ENCODE measurements around the gene MTFMT. TPM values are rescaled to one million over a fixed set of nuclear protein-coding genes. Genes with fewer than 3 reads are reported as not detected.
A peak's percentile ranks its signal among the peaks of the same experiment; 100 is the strongest.

The MTFMT gene
- total and polyA plus RNA-seq, 4 donors, result 6.8 to 14.7 (median 8.4) TPM

GRCh38 chr15:65069779-65070546, 40.5 kb upstream of the MTFMT start:
- TF ChIP-seq RAD21 (IDR thresholded peaks at IDR 0.05) (no peak), FOXA2 (IDR thresholded peaks at IDR 0.05) (no peak), YY1 (IDR thresholded peaks at IDR 0.05) (no peak), HNF4A (conservative IDR thresholded peaks at IDR 0.05) (no peak), GABPA (IDR thresholded peaks at IDR 0.05 in 1 of 2, conservative IDR thresholded peaks at IDR 0.05 in 1 of 2) (no peak), CTCF (IDR thresholded peaks at IDR 0.05; ENCODE audit: low read depth, low read length, missing input control) (no peak), FOXA1 (IDR thresholded peaks at IDR 0.05) (no peak)
- no peak overlapping the region for H3K27ac ChIP-seq (ENCODE audit: low read depth in 1 of 2, low read length in 2 of 2)
- H3K36me3 ChIP-seq (ENCODE audit: control insufficient read depth in 4 of 4, insufficient read depth in 3 of 4, low read depth in 1 of 4, low read length in 3 of 4), result no peaks in the 10 kb centered on the region
- H3K4me3 ChIP-seq (ENCODE audit: low read depth in 1 of 3, low read length in 3 of 3), result no peak overlapping the region
- H3K27me3 ChIP-seq (ENCODE audit: control insufficient read depth in 4 of 4, insufficient read depth in 4 of 4, low read length in 3 of 4), result no peaks in the 10 kb centered on the region
- 86% methylated on average over 5 of the region's 5 CpGs for WGBS
- H3K9ac ChIP-seq (ENCODE audit: low read depth in 1 of 2, low read length in 2 of 2), result no peak overlapping the region
- H3K4me1 ChIP-seq (ENCODE audit: control insufficient read depth in 4 of 4, insufficient read depth in 4 of 4, low read length in 3 of 4), result peaks cover 0 to 2% (median 0%) of the 10 kb centered on the region in 4 donors
- DNase-seq (ENCODE audit: low spot score), result no peak
- no peaks in the 10 kb centered on the region for H3K9me3 ChIP-seq (ENCODE audit: control insufficient read depth in 4 of 4, low read length in 3 of 4)

DNA sequence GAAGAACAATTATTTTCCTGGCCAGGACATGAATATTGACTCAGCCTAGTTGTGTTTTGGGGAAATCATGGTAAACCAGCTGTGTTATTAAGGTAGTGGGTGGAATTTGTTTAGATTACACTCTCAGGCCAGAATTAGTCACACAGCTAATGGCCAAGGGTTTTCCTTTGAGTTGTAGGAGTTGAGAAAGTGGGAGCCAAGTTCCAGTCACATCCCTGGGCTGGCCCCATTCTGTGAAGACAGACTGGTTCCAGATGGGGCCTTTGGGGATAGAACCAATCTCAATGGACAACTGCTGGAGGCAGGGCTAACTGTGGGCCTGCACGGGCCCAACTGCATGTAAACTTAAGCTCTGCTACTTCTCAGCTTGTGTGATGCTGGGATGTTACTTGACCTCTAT, 39.7 kb upstream of the MTFMT start:
- no peaks in the 10 kb centered on the region for H3K9me3 ChIP-seq (ENCODE audit: control insufficient read depth in 4 of 4, low read length in 3 of 4)
- no peaks in the 10 kb centered on the region for H3K36me3 ChIP-seq (ENCODE audit: control insufficient read depth in 4 of 4, insufficient read depth in 3 of 4, low read depth in 1 of 4, low read length in 3 of 4)
- no peak for DNase-seq (ENCODE audit: low spot score)
- H3K4me3 ChIP-seq (ENCODE audit: low read depth in 1 of 3, low read length in 3 of 3), result no peak overlapping the region
- no peak overlapping the region for H3K27ac ChIP-seq (ENCODE audit: low read depth in 1 of 2, low read length in 2 of 2)
- no peak overlapping the region for H3K9ac ChIP-seq (ENCODE audit: low read depth in 1 of 2, low read length in 2 of 2)
- WGBS, result 88% methylated on average over 1 of the region's 1 CpG
- TF ChIP-seq GABPA (IDR thresholded peaks at IDR 0.05 in 1 of 2, conservative IDR thresholded peaks at IDR 0.05 in 1 of 2) (no peak), NR2F2 (IDR thresholded peaks at IDR 0.05) (peak; percentile 45), JUND (IDR thresholded peaks at IDR 0.05) (no peak), YY1 (IDR thresholded peaks at IDR 0.05) (no peak)
- TF ChIP-seq, protein P1, sequence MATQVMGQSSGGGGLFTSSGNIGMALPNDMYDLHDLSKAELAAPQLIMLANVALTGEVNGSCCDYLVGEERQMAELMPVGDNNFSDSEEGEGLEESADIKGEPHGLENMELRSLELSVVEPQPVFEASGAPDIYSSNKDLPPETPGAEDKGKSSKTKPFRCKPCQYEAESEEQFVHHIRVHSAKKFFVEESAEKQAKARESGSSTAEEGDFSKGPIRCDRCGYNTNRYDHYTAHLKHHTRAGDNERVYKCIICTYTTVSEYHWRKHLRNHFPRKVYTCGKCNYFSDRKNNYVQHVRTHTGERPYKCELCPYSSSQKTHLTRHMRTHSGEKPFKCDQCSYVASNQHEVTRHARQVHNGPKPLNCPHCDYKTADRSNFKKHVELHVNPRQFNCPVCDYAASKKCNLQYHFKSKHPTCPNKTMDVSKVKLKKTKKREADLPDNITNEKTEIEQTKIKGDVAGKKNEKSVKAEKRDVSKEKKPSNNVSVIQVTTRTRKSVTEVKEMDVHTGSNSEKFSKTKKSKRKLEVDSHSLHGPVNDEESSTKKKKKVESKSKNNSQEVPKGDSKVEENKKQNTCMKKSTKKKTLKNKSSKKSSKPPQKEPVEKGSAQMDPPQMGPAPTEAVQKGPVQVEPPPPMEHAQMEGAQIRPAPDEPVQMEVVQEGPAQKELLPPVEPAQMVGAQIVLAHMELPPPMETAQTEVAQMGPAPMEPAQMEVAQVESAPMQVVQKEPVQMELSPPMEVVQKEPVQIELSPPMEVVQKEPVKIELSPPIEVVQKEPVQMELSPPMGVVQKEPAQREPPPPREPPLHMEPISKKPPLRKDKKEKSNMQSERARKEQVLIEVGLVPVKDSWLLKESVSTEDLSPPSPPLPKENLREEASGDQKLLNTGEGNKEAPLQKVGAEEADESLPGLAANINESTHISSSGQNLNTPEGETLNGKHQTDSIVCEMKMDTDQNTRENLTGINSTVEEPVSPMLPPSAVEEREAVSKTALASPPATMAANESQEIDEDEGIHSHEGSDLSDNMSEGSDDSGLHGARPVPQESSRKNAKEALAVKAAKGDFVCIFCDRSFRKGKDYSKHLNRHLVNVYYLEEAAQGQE (IDR thresholded peaks at IDR 0.05), result no peak
- H3K27me3 ChIP-seq (ENCODE audit: control insufficient read depth in 4 of 4, insufficient read depth in 4 of 4, low read length in 3 of 4), result no peaks in the 10 kb centered on the region
- peaks cover 0 to 2% (median 0%) of the 10 kb centered on the region in 4 donors for H3K4me1 ChIP-seq (ENCODE audit: control insufficient read depth in 4 of 4, insufficient read depth in 4 of 4, low read length in 3 of 4)

DNA sequence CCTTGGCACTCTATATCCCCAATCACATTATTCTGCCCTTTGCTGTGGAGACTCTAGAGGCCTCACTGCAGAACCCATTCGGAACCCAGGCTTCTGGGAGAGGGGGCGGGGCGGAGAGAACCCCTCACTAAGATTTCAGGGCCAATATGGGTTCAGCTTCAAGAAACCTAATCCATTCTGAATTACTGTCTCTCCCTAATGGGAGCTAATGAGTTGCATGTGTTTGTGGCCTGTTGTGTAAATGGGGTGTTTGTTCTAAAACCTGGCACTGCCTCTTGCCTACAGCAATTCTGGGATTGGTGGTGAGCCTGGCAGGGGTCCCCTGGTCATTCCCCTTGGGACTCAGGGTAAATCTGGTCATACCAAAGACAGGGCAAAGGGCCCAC, 39.0 kb upstream of the MTFMT start:
- WGBS, result 94% methylated on average over 3 of the region's 3 CpGs
- Histone ChIP-seq H3K9ac (ENCODE audit: low read depth in 1 of 2, low read length in 2 of 2) (no peak overlapping the region), H3K36me3 (ENCODE audit: control insufficient read depth in 4 of 4, insufficient read depth in 3 of 4, low read depth in 1 of 4, low read length in 3 of 4) (no peaks in the 10 kb centered on the region), H3K27ac (ENCODE audit: low read depth in 1 of 2, low read length in 2 of 2) (no peak overlapping the region), H3K9me3 (ENCODE audit: control insufficient read depth in 4 of 4, low read length in 3 of 4) (no peaks in the 10 kb centered on the region), H3K27me3 (ENCODE audit: control insufficient read depth in 4 of 4, insufficient read depth in 4 of 4, low read length in 3 of 4) (no peaks in the 10 kb centered on the region), H3K4me3 (ENCODE audit: low read depth in 1 of 3, low read length in 3 of 3) (no peak overlapping the region), H3K4me1 (ENCODE audit: control insufficient read depth in 4 of 4, insufficient read depth in 4 of 4, low read length in 3 of 4) (peaks cover 0 to 2% (median 0%) of the 10 kb centered on the region in 4 donors)
- no peak for DNase-seq (ENCODE audit: low spot score)
- TF ChIP-seq TAF1 (conservative IDR thresholded peaks at IDR 0.05), result no peak
- TF ChIP-seq HNF4A (conservative IDR thresholded peaks at IDR 0.05), result no peak
- no peak for TF ChIP-seq CTCF (IDR thresholded peaks at IDR 0.05; ENCODE audit: low read depth, low read length, missing input control)
- TF ChIP-seq HNF4G (IDR thresholded peaks at IDR 0.05), result no peak
- TF ChIP-seq FOXA2 (IDR thresholded peaks at IDR 0.05), result no peak
- TF ChIP-seq, protein P1 (IDR thresholded peaks at IDR 0.05), result no peak
- TF ChIP-seq, protein P2, sequence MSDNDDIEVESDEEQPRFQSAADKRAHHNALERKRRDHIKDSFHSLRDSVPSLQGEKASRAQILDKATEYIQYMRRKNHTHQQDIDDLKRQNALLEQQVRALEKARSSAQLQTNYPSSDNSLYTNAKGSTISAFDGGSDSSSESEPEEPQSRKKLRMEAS (IDR thresholded peaks at IDR 0.05), result no peak
- TF ChIP-seq JUND (IDR thresholded peaks at IDR 0.05), result no peak
- no peak for TF ChIP-seq SP1 (IDR thresholded peaks at IDR 0.05)
- no peak for TF ChIP-seq YY1 (IDR thresholded peaks at IDR 0.05)
- no peak for TF ChIP-seq EGR1 (IDR thresholded peaks at IDR 0.05; ENCODE audit: low read depth in 2 of 2)
- no peak for TF ChIP-seq FOXA1 (IDR thresholded peaks at IDR 0.05)
